HFFc6 (cell line): Measurements from ENCODE around the gene SLC47A1. TPM values are rescaled to one million over a fixed set of nuclear protein-coding genes. Genes with fewer than 3 reads are reported as not detected.

Experiments
- DNase-seq: peaks from one replicate; pipeline ENCODE4 v3.0.0-alpha.2; 2018
- H3K27ac Mint-ChIP-seq: 2 replicates; pipeline ENCODE4 v1.8.0; 2020; ENCODE audit warnings: mild to moderate bottlenecking, mixed read lengths
- H3K27me3 Mint-ChIP-seq: 2 replicates; pipeline ENCODE4 v1.8.0; 2021; ENCODE audit warnings: mild to moderate bottlenecking, moderate library complexity, mixed read lengths; ENCODE audit not compliant: insufficient read depth
- H3K36me3 Mint-ChIP-seq: 2 replicates; pipeline ENCODE4 v1.8.0; 2021; ENCODE audit warnings: low read depth, mixed read lengths
- H3K4me1 Mint-ChIP-seq: 2 replicates; pipeline ENCODE4 v1.8.0; 2020; ENCODE audit warnings: low read depth, mixed read lengths
- H3K4me3 Mint-ChIP-seq: 2 replicates; pipeline ENCODE4 v1.8.0; 2020; ENCODE audit warnings: mild to moderate bottlenecking, moderate library complexity, mixed read lengths
- H3K9me3 Mint-ChIP-seq: 2 replicates; pipeline ENCODE4 v1.8.0; 2020; ENCODE audit warnings: mild to moderate bottlenecking, mixed read lengths
- CTCF ChIP-seq: fragments of 200-600 bp; sonication (generic); IDR thresholded peaks from 2 replicates; pipeline ENCODE4 v1.5.0; 2021; ENCODE audit warnings: antibody characterized with exemption, mild to moderate bottlenecking
- long read RNA-seq: library from polyadenylated mRNA; unstranded; transcript quantifications from one replicate; pipeline ENCODE4 v2.0.0, GENCODE V29; 2019
- total RNA-seq, 6 experiments: library from RNA; stranded (reverse); fragmentation: NEBNext Ultra II Directional; extraction: Animal tissue kit (Norgen Biotek cat#: 25700); gene quantifications; 2 replicates in 1 of 6; 3 replicates in 5 of 6; pipeline ENCODE4 v1.2.3, GENCODE V29; 2021

The SLC47A1 gene, protein sequence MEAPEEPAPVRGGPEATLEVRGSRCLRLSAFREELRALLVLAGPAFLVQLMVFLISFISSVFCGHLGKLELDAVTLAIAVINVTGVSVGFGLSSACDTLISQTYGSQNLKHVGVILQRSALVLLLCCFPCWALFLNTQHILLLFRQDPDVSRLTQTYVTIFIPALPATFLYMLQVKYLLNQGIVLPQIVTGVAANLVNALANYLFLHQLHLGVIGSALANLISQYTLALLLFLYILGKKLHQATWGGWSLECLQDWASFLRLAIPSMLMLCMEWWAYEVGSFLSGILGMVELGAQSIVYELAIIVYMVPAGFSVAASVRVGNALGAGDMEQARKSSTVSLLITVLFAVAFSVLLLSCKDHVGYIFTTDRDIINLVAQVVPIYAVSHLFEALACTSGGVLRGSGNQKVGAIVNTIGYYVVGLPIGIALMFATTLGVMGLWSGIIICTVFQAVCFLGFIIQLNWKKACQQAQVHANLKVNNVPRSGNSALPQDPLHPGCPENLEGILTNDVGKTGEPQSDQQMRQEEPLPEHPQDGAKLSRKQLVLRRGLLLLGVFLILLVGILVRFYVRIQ
- under 1 TPM in 1 of 6 experiments, not detected in 5; 0.14 TPM for total RNA-seq
- long read RNA-seq, result 0 reads

DNA sequence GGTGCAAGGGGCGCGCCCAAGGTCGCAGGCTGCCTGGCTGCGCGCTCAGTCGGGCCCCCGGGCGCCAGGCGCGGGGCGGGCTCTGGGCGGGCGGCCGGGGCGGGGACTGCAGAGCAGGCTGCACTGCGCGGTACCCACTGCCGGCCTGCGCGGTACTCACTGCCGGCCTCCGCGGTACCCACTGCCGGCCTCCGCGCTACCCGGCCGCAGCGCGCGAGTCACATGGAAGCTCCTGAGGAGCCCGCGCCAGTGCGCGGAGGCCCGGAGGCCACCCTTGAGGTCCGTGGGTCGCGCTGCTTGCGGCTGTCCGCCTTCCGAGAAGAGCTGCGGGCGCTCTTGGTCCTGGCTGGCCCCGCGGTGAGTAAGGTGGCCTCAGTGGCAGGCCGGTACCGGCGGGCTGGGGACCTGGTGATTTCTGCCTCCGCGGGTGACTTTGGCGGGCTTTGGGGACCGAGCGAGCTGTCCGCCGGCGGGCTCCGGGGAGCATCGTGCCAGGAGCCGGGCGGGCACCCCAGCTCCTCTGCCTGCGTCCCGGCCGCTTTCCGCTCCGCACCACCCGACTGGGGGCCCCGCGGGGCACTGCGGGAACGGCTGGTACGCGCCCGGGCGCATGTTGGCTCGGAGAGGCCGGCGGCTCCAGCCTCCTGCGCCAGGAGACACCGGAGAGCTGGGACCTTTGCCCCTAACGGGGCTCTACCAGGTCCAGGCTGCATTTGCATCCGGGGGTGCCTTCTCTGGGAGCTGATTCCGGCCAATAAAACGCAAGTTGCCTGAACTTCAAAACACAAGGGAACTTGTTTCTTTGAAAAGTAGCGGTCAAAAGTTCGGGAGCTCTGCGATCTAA is at the start of gene SLC47A1:
TSS of gene SLC47A1 (plus strand) at position 137 of the 844 bp plus-strand sequence. CDS start at position 223, 86 bp downstream.
- Mint-ChIP-seq H3K4me3 (peak within 1 kb of the TSS; percentile 13; the same call in 1 of the 2 replicates), H3K4me1 (no peaks in the 10 kb centered on the region), H3K27me3 (peaks cover 43% of the 10 kb centered on the region), H3K27ac (no peak within 1 kb of the TSS), H3K36me3 (no peaks in the 10 kb centered on the region), H3K9me3 (no peaks in the 10 kb centered on the region)
- no peak for DNase-seq
- TF ChIP-seq CTCF, result no peak

DNA sequence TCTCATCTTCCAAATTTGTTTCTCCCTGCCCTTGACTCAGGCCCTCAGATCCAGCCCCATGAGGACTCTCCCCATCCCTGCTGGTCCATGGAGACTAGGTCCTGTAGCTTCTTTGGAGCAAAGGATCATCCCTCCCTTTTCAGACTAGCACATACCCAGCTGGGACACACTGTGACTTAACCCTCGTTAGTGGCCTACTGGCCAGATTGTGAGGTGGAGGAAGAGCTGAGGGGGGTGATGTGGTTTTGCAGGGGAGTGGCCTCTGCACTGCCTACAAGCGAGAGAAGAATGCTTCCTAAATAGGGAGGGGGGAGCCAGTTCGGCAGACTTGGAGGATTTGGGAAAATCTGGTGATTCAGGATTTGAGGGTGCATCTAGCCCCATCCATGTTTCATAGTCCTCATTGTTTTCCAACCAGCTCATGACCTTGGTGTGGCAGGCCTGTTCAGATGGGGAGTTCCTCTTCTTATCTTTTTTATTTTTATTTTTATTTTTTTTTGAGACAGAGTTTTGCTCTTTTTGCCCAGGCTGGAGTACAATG is 47.8 kb upstream of the SLC47A1 start:
- H3K4me3 Mint-ChIP-seq, result no peak overlapping the region
- H3K27ac Mint-ChIP-seq, result no peak overlapping the region
- TF ChIP-seq CTCF, result no peak
- H3K4me1 Mint-ChIP-seq, result peaks cover 10% of the 10 kb centered on the region
- no peaks in the 10 kb centered on the region for H3K9me3 Mint-ChIP-seq
- H3K36me3 Mint-ChIP-seq, result no peaks in the 10 kb centered on the region
- H3K27me3 Mint-ChIP-seq, result peaks cover 27% of the 10 kb centered on the region
- no peak for DNase-seq

DNA sequence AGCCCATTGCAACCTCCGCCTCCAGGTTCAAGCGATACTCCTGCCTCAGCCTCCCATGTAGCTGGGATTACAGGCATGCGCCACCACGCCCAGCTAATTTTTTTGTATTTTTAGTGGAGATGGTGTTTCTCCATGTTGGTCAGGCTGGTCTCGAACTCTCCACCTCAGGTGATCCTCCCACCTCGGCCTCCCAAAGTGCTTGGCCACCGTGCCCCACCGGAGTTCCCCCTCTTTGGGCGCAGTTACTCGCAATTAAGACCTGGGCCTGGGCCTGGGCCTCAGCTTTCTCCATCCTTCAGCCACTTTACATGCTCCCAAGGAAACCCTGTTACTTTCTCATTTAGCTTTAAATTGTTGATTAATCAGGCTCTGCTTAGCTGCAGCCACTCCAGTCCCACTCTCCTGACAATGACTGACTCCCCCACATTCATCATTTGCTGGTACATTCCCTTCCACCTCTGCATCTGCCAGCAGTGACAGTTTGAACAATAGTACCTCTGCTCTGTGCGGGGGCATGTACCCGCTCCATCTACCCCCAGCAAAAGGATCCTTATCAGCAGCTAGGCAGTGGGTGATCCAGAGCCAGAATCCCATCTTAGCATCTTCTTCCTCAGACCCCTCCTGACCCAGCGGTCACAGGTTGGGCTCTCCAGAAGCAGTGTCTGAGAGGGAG is 47.2 kb upstream of the SLC47A1 start:
- H3K4me1 Mint-ChIP-seq, result peaks cover 10% of the 10 kb centered on the region
- H3K36me3 Mint-ChIP-seq, result no peaks in the 10 kb centered on the region
- no peaks in the 10 kb centered on the region for H3K9me3 Mint-ChIP-seq
- H3K27ac Mint-ChIP-seq, result no peak overlapping the region
- H3K4me3 Mint-ChIP-seq, result no peak overlapping the region
- no peak for TF ChIP-seq CTCF
- H3K27me3 Mint-ChIP-seq, result peaks cover 27% of the 10 kb centered on the region
- no peak for DNase-seq

DNA sequence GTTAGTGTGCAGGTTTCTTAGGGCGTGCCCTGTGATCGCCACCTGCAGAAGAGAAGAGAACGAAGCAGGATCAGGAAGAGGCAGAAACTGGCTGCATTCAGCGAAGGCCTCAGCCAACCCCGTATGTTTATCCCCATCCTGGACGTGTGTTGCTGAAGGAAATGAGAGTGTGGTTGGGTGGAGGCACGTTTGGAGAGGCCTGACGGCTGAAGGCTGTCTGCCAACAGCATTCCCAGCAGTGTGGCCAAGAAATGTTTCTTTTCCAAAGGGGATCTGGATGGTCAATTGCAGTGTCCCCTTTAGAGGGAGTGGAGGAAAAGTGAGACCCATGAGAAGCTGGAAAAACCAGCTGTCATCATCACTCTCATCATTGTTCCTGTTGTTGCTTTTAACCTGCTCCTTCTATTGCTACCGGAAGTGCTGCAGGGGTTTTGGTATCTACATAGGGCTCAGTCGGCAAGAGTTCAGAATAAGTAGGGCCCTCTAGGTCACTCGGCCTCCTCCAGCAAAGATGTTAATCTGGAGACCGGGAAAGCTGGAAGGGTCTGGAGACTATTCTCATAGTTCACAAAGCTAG is 46.5 kb upstream of the SLC47A1 start:
- H3K4me3 Mint-ChIP-seq, result no peak overlapping the region
- no peak for TF ChIP-seq CTCF
- no peaks in the 10 kb centered on the region for H3K9me3 Mint-ChIP-seq
- no peaks in the 10 kb centered on the region for H3K36me3 Mint-ChIP-seq
- DNase-seq, result no peak
- no peak overlapping the region for H3K27ac Mint-ChIP-seq
- H3K27me3 Mint-ChIP-seq, result peaks cover 27% of the 10 kb centered on the region
- peaks cover 10% of the 10 kb centered on the region for H3K4me1 Mint-ChIP-seq
